Thymus (tissue), 11 donors: ENCODE measurements around the gene HSD3B7. TPM values are rescaled to one million over a fixed set of nuclear protein-coding genes. Genes with fewer than 3 reads are reported as not detected.

Source experiments
- DNase-seq, 9 donors: peaks; one replicate each; pipeline ENCODE4 v3.0.0-alpha.2; 2013; ENCODE audit warnings: low spot score in 9 of 9, low read depth in 6 of 9, missing footprints in 1 of 9
- H3K27ac ChIP-seq, 2 donors: one replicate each; pipeline ENCODE4 v1.5.1; 2013; ENCODE audit warnings: control low read depth in 1 of 2, low read depth in 1 of 2, low read length in 1 of 2, mild to moderate bottlenecking in 1 of 2, moderate library complexity in 1 of 2
- H3K27me3 ChIP-seq, 2 donors: one replicate each; pipeline ENCODE4 v1.5.1; 2013; ENCODE audit warnings: low read length in 1 of 2; ENCODE audit not compliant: control insufficient read depth in 2 of 2, insufficient read depth in 1 of 2
- H3K36me3 ChIP-seq, 2 donors: one replicate each; pipeline ENCODE4 v1.5.1; 2013; ENCODE audit warnings: low read length in 1 of 2, mild to moderate bottlenecking in 1 of 2, moderate library complexity in 1 of 2; ENCODE audit not compliant: control insufficient read depth in 2 of 2, insufficient read depth in 2 of 2
- H3K4me1 ChIP-seq, 2 donors: one replicate each; pipeline ENCODE4 v1.5.1; 2013; ENCODE audit warnings: low read length in 2 of 2; ENCODE audit not compliant: control insufficient read depth in 2 of 2, insufficient read depth in 2 of 2
- H3K4me3 ChIP-seq, 2 donors: one replicate each; pipeline ENCODE4 v1.5.1; 2013; ENCODE audit warnings: low read length in 2 of 2, control low read depth in 1 of 2, mild to moderate bottlenecking in 1 of 2
- H3K9me3 ChIP-seq, 2 donors: one replicate each; pipeline ENCODE4 v1.5.1; 2013; ENCODE audit warnings: low read length in 1 of 2, mild to moderate bottlenecking in 1 of 2; ENCODE audit not compliant: control insufficient read depth in 2 of 2, insufficient read depth in 1 of 2
- WGBS: extraction: QIAGEN DNeasy Blood & Tissue Kit; methylation state at CpG from one replicate; pipeline ENCODE4 v1.1.7; 2013; 5-methylcytosine and 5-hydroxymethylcytosine counted together
- polyA plus RNA-seq: library from polyadenylated mRNA; stranded (reverse); fragments of 200-250 nt; gene quantifications from one replicate; pipeline ENCODE4 v1.2.3, GENCODE V29; 2013
- total RNA-seq: library from RNA; stranded (reverse); fragments of 120-200 nt; gene quantifications from one replicate; pipeline ENCODE4 v1.2.4, GENCODE V29; 2013
- donor health status: healthy.

The HSD3B7 gene
- total and polyA plus RNA-seq, 2 donors, result 3.5 to 8.4 TPM

DNA sequence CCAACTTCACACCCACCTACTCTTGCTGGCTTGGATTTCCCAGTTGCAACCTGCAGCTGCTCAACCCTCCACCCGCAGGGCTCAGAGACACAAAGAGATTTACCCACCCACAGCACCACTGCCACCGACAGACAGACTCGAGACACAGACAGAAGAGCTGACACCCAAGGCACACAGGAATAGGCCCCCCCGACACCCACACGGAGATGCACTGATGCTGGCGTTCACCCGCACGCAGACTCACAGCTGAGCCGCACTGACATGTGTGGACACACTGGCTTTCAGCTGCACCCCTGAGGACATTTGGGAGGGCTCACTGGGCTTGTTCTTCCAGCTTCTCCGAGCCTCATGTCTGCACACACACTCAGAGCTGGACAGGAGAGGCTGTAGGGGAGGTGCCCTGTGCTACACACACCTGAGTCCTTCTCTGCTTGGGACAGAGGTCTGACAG lies 17.3 kb downstream of the HSD3B7 start:
- no peak for DNase-seq
- 92% methylated on average over 10 of the region's 10 CpGs for WGBS
- no peak overlapping the region for H3K4me3 ChIP-seq
- H3K4me1 ChIP-seq, result peaks cover 3 to 13% of the 10 kb centered on the region in 2 donors
- H3K9me3 ChIP-seq, result no peaks in the 10 kb centered on the region
- H3K27ac ChIP-seq, result peak overlapping the region in 1 of 2 donors; percentile 33
- H3K27me3 ChIP-seq, result peaks cover 7 to 47% of the 10 kb centered on the region in 2 donors
- H3K36me3 ChIP-seq, result no peaks in the 10 kb centered on the region

DNA sequence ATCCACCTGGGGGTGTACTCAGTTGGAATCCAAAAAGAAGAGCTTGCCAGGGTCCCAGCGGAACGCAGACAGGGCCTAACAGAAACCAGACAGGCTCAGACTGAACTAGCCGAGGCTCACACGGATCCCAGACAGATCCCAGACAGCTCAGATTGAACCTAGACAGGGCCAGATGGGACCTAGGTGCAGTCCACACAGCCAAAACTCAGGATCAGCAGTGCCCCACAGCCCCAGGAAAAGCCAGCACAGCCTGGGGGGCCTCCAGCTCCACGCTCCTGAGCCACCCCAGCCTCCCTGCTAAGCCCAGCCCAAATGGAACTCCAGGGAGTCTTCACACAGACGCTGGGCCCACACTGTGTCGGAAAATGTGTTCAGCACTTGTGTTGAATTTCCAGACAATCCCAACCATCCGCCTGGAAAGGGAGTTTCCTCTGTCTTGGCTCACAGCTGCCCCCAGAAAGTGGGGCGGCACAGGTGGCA lies 17.9 kb downstream of the HSD3B7 start:
- peaks cover 4 to 47% of the 10 kb centered on the region in 2 donors for H3K27me3 ChIP-seq
- no peaks in the 10 kb centered on the region for H3K36me3 ChIP-seq
- no peak for DNase-seq
- H3K4me1 ChIP-seq, result peaks cover 0 to 6% of the 10 kb centered on the region in 2 donors
- no peaks in the 10 kb centered on the region for H3K9me3 ChIP-seq
- 95% methylated on average over 9 of the region's 9 CpGs for WGBS
- H3K4me3 ChIP-seq, result no peak overlapping the region
- H3K27ac ChIP-seq, result peak overlapping the region in 1 of 2 donors; percentile 21

GRCh38 chr16:31003744-31004143 lies 18.7 kb downstream of the HSD3B7 start:
- H3K4me1 ChIP-seq, result peaks cover 0 to 5% of the 10 kb centered on the region in 2 donors
- no peak for DNase-seq
- no peaks in the 10 kb centered on the region for H3K9me3 ChIP-seq
- H3K27me3 ChIP-seq, result peaks cover 8 to 46% of the 10 kb centered on the region in 2 donors
- WGBS, result 93% methylated on average over 6 of the region's 6 CpGs
- no peak overlapping the region for H3K27ac ChIP-seq
- H3K4me3 ChIP-seq, result no peak overlapping the region
- no peaks in the 10 kb centered on the region for H3K36me3 ChIP-seq

GRCh38 chr16:31004658-31005057 lies 19.7 kb downstream of the HSD3B7 start:
- Histone ChIP-seq H3K36me3 (no peaks in the 10 kb centered on the region), H3K4me1 (peaks cover 0 to 5% of the 10 kb centered on the region in 2 donors), H3K9me3 (no peaks in the 10 kb centered on the region), H3K4me3 (no peak overlapping the region), H3K27me3 (peaks cover 8 to 48% of the 10 kb centered on the region in 2 donors), H3K27ac (no peak overlapping the region)
- no peak for DNase-seq
- WGBS, result 91% methylated on average over 2 of the region's 2 CpGs

DNA sequence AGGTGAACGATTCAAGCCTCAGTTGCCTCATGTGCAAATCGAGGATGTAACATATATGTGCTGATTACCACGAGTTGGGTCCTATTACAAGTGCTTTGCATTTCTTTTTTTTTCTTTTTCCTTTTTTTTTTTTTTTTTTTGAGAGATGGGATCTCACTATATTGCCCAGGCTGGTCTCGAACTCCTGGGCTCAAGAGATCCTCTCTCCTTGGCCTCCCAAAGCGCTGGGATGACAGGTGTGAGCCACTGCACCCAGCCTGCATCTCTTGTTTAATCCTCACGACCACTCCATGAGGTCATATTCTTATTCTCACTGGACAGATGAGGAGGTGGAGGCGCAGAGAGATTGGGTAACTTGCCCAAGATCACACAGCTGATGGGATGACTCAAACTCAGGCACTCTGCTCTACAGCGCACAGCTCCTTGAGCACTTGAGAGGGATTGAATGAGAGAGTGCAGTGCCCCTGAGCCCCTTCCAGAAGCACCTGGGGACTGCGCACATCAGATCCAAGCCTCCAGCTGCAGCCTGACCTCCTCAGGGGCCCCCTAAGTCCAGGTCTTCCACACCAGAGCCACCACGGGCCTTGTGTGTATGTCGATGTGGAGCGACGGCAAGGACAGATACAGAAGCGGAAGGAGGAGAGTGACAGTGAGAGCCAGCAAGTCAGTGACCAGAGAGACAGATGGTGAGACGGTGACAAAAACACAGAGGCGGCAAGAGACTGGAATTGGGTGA lies 20.5 kb downstream of the HSD3B7 start:
- WGBS, result 89% methylated on average over 16 of the region's 16 CpGs
- H3K27ac ChIP-seq, result no peak overlapping the region

DNA sequence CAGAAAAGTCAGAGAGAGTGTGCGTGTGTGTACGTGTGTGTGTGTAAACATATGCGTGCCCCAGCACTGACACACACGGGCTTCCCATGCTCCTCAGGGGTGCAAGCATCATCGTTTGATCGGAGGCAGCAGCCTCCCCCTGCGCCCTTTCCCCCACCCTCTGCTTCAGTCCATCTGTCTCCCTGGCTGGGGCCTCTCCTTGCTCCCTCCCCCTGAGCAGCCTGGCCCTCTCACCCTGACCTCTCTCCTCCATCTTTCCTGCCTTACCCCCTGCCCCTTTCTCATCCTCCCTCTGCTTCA lies 21.0 kb downstream of the HSD3B7 start:
- H3K9me3 ChIP-seq, result no peaks in the 10 kb centered on the region
- no peak for DNase-seq
- no peaks in the 10 kb centered on the region for H3K36me3 ChIP-seq
- WGBS, result 82% methylated on average over 7 of the region's 7 CpGs
- H3K4me3 ChIP-seq, result no peak overlapping the region
- no peak overlapping the region for H3K27ac ChIP-seq
- H3K4me1 ChIP-seq, result peaks cover 0 to 9% of the 10 kb centered on the region in 2 donors
- peaks cover 12 to 60% of the 10 kb centered on the region in 2 donors for H3K27me3 ChIP-seq

More for the DNA sequence above, 20.5 kb downstream of the HSD3B7 start:
- H3K4me1 ChIP-seq, result peaks cover 0 to 5% of the 10 kb centered on the region in 2 donors
- H3K4me3 ChIP-seq, result no peak overlapping the region
- no peaks in the 10 kb centered on the region for H3K9me3 ChIP-seq
- no peak for DNase-seq
- H3K27me3 ChIP-seq, result peaks cover 12 to 55% of the 10 kb centered on the region in 2 donors
- H3K36me3 ChIP-seq, result no peaks in the 10 kb centered on the region

- H3K36me3 ChIP-seq, result no peaks in the 10 kb centered on the region
- WGBS, result 97% methylated on average over 8 of the region's 8 CpGs
- H3K27me3 ChIP-seq, result peaks cover 12 to 65% of the 10 kb centered on the region in 2 donors
- H3K9me3 ChIP-seq, result no peaks in the 10 kb centered on the region
- peaks cover 0 to 11% of the 10 kb centered on the region in 2 donors for H3K4me1 ChIP-seq
- no peak for DNase-seq
- no peak overlapping the region for H3K4me3 ChIP-seq
- no peak overlapping the region for H3K27ac ChIP-seq
These were observed 21.6 kb downstream of the HSD3B7 start for GRCh38 chr16:31006589-31006988.

- no peaks in the 10 kb centered on the region for H3K36me3 ChIP-seq
- 81% methylated on average over 6 of the region's 6 CpGs for WGBS
- no peaks in the 10 kb centered on the region for H3K9me3 ChIP-seq
- peaks cover 12 to 72% of the 10 kb centered on the region in 2 donors for H3K27me3 ChIP-seq
- no peak overlapping the region for H3K27ac ChIP-seq
- H3K4me3 ChIP-seq, result no peak overlapping the region
- DNase-seq, result no peak
- peaks cover 0 to 11% of the 10 kb centered on the region in 2 donors for H3K4me1 ChIP-seq
These were observed 22.7 kb downstream of the HSD3B7 start for GRCh38 chr16:31007684-31008083.

DNA sequence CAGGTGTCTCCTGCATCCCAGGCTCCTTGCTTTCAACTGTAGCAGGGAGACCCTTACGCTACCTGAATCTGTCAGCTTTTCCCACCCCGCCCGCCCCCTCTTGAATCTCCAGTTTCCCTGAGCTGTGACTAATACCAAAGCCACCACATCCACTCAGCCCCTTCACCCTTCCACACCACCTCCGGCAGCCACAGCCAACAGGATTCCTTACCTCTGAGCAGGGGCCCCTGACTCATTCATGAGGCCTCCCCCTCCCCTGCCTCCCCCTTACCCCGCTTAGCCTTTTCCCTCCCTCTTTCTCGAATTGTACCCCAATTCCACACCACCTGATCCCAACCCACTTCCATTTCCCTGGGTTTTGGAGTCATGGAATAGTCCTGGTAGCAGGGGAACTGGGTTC lies 23.1 kb downstream of the HSD3B7 start:
- Histone ChIP-seq H3K9me3 (no peaks in the 10 kb centered on the region), H3K36me3 (no peaks in the 10 kb centered on the region), H3K4me1 (peaks cover 0 to 10% of the 10 kb centered on the region in 2 donors), H3K27ac (no peak overlapping the region), H3K27me3 (peaks cover 12 to 74% of the 10 kb centered on the region in 2 donors), H3K4me3 (no peak overlapping the region)
- 91% methylated on average over 6 of the region's 6 CpGs for WGBS
- no peak for DNase-seq
